Stimulated activated CD4-positive, alpha-beta T cell treated with anti-CD3 and anti-CD28 coated beads, TNF-alpha, amount 100 ng/mL, for 24 hours (primary cell): Measurements from ENCODE around the gene PDZD4.

ENCODE experiments used
- DNase-seq, 3 experiments: peaks; one replicate each; pipeline ENCODE4 v3.0.0-alpha.2; 2020; ENCODE audit warnings: low read depth in 3 of 3

PDZD4 gene

DNA sequence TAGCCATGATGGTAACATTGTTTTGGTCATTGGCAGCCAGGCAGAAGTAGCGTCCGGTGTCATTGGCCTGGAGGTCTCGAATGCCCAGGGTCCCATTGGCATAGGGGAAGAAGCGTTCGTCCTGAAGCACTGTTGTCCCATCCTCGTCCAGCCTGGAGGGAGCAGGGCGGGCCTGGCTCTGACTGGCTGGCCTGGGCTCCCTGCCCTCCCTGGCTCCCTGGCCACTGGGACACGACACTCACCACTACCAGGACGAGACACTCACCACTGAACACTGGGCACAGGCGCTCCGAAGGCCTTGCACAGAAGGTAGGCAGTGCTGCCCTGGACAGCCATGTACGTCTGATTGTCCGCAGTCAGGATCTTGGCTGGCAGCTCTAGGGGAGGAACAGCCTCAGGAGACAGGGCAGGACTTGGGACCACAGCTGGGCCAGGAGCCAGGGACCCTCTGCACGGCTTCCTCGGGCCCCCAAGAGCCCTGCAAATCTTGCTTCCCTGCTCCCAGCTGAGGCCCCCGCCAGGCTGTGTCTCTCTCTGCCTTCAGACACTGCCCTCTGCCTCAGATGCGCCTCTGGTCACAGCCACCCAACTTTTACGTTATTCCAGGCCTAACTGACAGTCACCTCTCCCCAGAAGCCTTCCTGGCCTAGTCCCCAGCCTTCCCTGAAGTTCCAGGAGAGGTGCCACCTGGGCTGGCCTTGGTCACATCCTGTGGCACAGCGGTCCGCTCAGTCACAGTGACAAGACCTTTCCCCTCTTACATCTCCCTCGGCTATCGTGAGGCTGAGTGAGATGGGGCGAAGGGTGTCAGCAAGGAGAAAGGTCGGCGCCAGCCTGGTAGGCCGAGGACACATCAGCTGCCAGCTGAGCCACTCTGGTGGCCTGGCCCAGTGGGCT is 38.5 kb upstream of the PDZD4 start:
- DNase-seq, result no peak

DNA sequence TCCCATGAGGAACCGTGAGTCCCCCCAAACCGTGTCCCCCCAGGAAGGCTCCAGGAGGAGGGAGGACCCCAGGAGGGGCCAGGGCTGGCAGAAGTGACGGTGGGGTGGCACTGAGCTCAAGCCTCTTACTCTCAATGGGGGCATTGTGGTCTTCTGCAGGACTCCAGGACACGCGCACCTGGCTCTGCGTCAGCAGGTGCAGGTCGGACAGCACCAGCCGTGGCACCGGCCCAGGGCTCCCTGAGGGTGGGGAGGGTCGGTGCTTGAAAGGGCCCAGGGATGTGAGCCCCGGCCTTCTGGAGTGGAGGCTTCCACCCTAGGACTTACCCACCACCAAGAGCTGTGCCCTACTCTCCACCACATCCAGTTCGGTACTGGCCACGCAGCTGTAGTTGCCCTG is 37.3 kb upstream of the PDZD4 start:
- DNase-seq, result no peak

DNA sequence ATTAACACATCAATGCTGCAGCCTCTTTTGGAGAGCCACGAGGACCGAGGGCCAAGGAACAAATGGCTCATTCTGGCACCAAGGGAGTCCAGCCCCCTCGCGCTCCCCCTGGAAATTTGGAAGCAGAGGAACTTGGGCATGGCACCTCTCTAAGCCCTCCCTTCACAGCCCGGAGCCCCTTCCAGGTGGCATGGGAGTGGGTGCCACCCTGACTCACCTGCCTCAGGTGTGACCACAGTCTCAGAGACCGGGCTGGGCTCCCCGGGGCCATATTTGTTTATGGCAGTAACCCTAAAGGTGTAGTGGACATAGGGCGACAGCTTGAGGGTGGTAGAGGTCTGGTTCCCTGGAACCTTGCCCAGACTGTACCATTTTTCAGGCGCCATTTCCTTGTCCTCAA is 36.8 kb upstream of the PDZD4 start:
- no peak for DNase-seq

DNA sequence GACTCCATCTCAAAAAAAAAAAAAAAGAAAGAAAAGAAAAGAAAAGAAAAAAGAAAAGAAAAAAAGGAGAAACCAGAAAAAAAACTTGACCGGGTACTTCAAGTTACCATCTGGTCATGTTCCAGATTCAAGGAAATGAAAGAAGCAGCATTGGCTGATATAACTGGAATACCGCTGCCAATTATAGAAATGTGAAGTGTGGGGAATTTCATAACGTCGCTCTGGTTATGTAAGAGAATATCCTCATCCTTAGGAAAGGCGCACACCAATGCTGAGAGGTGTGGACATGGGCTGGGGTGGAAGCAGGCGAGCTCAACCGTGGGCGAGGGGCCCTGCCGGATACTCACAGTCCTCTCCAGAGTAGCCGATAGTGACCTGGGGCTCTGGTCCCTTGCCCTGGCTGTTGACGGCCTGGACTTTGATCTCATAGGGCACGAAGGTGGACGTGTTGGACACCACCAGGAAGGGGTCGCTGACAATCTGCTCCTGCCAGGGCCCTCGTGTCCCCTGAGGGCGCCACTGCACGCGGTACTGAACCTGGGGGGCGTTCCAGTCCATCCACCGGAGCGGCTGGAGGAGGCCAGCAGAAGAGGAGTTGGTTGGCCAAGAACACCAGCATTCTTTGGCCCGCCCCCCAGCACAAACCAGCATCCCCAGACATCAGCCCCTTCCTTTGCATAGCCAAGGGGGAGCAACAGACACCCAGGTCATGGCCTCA is 36.1 kb upstream of the PDZD4 start:
- no peak for DNase-seq

DNA sequence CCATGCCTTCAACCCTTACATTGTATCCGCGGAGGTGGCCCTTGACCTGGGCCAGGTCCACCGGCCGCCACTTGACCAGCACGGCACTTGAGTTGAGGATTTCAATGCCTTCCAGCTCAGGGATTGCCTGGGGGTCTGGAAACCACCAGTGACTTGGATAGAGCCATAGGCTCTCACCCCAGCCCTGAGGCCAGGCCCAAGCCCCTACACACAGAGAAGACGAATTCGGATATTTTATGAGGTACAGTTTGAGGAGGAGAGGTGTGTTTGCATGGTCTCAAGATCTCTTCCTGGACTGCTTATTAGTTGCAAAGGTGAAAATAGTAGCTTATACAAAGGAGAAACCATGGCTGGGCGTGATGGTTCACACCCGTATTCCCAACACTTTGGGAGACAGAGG is 35.3 kb upstream of the PDZD4 start:
- no peak for DNase-seq

DNA sequence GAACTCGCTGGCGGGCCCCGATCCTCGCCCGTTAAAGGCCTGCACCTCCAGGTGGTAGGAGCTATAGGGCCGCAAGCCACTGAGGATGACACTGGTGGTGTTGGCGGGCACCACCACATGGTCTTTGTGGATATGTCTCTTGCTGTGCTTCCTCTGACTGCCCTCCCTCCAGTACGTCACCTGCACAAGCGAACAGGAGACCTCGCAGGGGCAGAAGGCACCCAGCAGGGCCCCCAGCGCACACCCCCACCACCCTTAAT is 34.9 kb upstream of the PDZD4 start:
- no peak for DNase-seq

DNA sequence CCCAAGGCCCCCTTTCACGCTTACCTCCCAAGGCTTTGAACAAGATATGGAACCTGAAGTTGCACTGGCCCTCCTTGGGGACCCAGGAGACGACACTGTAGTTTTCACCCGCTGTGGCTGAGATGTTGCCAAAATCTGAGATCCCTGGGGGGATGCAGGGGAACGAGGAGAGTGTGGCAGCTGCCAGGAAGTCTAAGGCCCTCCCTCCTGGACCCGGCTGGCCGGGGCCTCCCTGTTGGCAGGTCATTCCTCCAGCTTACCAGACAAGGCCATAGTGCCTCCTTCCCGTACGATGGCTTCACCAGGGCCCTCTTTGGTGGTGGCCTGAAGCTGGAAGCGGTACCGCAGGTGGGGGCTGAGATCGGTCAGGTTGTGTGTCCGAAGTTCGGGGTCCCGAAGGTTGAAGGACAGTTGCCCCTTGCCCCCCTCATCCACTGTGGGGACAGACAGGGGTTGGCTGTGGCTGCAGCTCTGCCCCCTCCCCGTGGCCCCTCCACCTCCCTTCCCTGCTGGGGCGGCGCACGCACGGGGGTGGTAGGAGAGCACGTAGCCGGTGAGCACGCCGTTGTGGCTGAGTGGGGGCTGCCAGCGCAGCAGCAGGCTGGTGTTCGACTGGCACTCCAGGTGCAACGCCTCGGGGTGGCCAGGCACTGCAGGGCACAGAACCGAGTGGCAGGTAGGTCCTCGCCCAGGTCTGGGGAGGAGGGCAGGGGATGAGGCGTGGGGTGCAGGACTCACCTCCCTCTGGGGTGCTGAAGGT is 34.4 kb upstream of the PDZD4 start:
- no peak for DNase-seq

DNA sequence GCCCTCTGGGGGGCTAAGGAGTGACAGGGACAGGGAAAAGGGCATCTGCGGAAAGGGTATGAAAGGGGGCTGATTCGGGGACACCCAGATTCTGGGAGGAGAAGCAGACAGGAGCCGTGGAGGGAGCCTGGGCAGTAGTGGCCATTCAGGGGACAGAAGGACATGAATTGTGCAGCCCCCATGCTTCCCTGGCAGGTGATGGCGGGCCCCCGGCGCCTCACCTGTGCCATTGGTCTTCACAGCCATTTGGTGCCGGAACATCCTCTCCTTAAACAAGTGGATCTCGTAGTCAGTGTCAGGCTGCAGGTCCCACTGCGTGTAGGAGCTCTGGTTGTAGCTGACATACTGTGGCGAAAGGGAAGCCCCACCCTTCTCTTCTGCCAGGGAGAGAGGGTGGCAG is 33.8 kb upstream of the PDZD4 start:
- no peak for DNase-seq

DNA sequence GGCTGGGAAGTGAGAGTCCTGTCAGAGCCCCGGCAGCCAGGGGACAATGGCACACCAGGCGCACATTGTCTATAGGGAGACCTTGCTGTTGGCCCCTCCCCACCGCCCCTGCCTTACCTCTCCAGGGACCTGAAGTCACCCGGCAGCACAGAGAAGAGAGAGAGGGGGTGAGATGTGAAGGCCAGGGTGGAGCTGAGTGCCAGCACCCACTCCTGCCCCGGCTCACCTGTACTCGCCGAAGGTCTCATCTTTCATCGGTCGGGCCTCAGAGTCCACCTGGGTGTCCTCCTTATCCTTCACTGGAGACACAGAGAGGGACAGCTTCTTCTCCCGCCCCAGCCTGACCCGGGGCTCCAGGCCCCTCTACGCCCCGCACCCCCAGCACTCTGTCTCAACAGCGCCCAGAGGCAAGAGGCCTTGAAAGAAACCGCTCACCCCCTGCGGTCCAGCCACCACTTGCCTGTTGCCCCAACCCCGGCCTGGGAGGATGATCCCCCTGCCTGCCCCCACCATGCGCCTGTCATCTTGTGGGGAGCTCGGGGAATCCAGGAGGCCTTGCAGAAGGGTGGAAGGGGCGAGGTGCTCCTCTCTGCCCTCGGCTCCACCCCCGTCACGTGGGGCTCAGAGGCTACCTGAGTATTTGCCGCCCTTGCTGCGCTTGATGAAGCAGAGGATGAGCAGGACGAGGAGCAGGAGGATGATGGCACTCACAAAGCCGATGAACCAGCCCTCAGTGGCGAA is 33.1 kb upstream of the PDZD4 start:
- no peak for DNase-seq

DNA sequence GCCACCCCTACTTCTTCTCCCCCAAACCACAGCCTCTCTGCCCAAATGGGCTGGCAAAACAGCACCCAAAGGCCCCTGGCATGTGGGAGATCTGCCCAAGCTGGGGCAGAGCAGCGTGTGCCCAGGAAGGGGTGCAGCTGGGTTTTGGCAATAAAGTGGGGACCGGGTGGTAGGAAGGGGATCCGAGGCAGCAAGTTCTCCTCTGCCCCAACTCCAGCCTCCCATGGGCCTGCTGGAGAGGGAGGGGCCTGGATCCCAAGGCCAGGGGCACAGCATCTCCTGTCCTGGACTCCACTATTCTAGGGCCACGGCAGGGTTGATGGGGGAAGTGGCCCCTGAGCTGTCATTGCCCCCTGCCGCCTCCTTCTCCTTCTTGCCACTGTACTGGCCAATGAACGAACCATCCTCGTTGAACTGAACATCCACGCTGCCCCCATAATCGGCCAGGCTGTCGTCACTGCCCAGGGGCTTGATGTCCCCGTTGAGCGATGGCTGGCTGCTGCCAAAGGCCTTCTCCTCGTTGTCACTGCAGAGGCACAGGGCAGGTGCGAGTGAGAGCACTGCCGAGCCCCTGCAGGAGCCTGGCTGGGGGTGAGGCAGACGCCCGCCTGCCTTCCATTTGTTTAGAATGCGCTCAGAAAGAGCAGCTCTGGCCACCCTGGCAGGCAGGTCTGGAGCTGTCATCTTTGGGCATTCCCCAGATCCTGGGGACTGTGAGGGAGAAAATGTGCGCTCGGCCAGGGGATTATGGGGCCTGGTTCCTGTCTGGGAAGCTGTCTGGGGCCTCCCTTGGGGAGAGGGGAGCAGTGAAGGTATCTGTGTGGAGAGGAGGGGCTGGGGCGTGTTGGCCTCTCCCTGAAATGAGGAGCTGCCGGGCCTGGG is 32.3 kb upstream of the PDZD4 start:
- no peak for DNase-seq

DNA sequence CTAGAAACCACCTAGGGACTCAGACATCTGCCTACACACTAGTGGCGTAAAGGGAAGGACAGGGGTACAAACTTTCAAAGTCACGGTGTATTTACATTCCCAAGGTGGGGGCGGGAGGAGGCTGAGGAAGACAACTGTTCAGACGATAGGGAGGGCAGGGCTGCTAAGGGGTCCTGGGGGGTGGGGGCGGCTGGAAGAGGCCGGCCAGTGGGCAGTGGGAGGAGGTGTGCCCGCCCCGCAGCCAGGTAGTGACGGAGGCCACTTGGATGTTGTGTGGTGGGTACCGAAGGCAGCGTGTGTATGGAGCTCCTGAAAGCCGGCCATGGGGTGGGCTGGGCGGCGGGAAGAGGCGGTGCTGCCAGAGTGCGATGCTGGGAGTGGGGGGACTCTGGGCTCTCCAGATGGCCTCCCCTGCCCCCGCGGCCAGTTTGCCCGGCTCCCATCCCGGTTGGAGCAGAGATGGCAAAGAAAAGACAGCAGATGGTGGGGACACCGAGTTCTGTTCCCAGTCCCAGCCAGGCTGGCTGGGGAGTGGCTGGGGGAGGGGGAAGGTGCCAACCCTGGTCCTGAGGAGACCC is 31.5 kb upstream of the PDZD4 start:
- no peak for DNase-seq

DNA sequence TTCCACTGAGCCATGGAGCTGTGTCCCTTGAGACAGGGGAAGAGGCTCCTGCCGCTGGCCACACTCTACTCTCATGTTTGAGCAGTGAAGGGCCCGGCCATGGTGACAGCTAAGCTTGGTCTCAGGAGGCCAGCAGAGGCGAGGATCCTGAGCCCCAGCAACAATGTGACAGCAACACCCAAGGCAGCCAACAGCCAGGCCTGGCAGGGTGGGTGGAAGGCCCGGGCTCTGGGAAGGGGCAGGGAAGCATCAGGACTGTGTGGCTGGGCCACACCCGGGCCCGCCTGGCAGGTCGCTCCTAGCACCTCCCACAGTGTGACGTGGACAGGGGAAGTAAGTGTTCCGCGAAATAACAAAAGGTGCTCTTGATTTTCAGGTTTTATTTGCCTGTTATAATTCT is 30.8 kb upstream of the PDZD4 start:
- no peak for DNase-seq

DNA sequence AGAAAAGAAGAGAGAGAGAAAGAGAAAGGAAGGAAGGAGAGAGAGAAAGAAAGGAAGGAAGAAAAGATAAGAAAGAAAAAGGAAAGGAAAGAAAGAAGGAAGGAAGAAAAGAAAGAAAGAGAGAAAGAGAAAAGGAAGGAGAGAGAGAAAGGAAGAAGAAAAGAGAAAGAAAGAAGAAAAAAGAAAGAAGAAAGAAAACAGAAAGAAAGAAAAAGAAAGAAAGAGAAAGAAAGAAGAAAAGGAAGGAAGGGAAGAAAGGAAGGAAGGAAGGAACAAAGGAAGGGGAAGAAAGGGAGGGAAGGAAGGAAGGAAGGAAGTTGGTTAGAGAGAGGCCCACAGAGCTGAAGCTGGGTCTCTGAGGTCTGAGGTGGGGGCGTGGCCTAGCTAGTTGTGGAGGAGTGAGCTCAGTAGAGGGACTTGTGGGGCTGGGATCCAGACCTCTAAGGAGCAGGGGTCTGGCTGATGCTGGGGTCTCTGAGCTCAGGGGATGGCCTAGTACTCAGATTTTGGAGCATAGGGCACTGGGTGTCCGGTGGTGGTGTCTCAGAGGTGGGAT is 27.1 kb upstream of the PDZD4 start:
- DNase-seq, result no peak

DNA sequence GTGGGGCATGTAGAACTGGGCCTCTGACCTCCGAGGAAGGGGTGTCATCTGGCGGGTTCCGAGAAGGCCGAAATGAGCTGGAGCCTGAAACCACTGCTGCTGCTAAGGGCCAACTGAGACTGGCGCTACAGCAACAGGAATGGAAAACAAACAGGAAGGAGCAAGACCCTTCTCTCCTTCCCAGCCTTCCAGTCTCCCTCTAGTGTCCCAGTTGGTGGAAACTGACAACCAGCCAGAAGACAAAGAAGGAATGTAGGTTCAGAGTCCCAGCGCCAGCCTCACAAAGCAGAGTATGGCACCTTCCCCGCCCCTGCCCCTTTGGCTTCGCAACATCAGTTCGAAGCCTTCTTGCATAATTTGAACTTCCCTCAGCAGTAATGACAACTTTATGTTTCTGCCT is 24.4 kb upstream of the PDZD4 start:
- no peak for DNase-seq

DNA sequence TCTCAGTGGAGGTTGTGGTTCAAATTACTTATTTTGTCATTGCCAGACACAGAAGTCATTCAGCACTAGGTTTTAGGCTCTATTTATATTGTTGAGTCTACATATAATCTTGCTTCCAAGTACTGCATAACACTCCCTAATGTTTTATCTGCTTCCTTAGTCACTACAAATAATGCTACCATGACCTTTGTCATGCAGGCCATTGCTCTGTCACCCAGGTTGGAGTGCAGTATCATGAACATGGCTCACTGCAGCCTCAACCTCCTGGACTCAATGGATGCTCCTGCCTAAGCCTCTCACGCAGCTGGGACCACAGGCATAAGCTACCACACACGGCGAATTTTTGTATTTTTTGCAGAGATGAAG is 23.5 kb upstream of the PDZD4 start:
- no peak for DNase-seq

DNA sequence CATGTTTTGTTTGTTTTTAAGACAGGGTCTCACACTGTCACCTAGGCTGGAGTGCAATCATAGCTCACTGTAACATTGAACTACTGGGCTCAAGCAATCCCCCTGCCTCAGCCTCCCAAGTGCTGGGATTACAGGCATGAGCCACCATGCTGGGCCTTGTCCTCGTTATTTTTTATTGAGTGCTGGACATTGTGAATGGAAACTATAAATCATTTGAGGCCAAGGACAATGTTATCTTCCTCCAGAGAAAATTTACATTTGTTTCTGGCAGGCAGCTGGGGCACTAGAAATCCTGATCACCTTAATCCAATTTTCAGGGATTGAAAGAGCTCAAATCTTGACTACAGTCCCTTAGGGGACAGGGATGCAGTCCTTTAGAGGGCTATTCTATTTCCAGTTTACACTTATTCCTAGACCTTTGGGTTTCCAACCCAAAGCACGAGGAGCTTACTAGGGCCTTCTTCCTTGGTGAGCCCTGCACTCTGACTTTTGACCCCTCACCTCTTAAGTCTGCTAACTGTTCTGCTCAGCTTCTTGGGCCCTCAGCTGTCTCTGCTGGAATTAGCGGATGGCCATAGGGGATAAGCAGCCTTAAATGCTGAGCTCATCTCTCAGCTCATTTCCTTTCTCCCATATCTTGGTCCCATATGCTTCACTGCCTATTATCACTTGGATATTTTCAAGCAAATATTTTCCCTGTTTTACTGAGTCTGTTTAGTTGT is 23.0 kb upstream of the PDZD4 start:
- DNase-seq, result no peak

DNA sequence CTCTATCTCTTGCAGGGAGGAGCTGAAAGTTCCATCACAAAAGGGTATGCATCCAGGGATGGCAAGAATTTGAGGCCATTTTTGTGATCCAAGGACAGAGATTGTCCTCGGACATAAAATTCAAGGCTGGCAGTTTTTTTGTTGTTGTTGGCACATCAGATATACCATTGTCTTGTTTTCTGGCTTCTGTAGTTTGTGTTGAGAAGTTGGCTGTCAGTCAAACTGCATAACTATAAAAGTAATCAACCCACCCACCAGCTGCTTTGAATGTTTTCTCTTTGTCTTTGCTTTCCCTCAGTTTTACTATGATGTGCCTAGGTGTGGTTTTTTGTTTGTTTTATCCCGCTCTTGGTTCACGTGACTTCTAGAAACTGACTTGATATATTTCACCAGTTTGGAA is 21.6 kb upstream of the PDZD4 start:
- no peak for DNase-seq

DNA sequence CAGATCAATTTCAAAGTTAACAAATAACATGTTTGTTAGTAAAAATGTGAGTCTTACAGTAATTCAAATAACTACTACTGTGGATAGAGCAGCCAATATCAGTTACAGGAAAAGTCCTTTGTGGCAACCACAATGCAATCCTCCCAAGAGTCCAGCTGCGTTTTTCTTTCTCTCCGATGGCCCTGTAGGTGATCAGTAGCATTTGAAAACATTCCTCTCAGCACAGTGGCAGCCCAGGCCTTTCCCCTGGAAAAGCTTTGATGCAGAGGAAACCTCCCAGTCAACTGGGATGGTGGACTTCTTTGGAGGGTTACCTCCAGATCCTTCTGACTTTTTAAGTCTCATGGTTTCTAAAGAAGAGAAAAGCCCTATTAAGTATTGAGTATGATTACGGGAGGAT is 18.0 kb upstream of the PDZD4 start:
- DNase-seq, result no peak

DNA sequence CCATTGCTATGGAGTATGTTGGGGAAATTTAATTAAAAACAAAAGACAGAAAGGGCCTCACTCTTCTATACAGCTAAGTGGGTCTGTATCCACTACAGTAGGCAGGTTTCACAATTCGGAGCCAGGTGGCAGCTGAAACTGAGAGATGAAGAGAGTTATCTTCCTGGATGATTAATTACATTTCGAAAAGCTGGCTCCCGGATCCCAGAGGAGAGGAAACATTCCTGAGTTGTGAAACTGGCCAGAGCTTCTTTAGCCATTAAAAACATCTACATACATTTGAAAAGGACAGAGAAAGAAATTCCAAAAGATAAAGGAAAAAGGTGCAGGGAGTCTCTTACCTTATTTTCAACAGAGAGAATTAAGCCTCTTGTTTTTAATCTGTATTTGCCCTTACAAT is 15.5 kb upstream of the PDZD4 start:
- no peak for DNase-seq

DNA sequence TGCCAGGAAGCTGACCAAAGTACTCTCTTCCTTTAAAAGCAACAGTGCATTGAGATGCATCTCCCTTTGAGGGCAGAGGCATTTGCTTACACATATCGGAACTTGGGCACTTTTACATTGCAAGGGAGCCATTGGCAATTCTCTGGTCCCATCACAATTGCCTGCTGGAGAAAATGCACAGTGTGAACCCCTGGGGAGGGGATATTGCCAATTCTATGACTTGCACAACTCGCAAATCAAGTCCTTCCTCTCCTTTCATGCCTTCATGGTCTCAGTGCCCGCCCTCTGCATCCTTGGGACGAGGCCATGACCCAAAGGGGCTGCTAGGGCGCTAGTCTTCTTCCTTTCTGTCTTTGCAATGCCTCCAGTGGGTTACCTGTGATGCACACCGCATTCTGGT is 14.9 kb upstream of the PDZD4 start:
- DNase-seq, result no peak
